IMR-90 (cell line): ENCODE data around the gene TMED4. TPM values are rescaled to one million over a fixed set of nuclear protein-coding genes. Genes with fewer than 3 reads are reported as not detected.

Experiments
- ATAC-seq: fragments of 200-7000 bp; cut with Tn5 transposase; 2 replicates; pipeline ENCODE4 v1.9.1; 2020; ENCODE audit warnings: low read depth, mild to moderate bottlenecking, moderate library complexity
- BruUV-seq: library from RNA; stranded (reverse); fragments of 400-500 nt; replicated peaks from 2 replicates; lab custom pipeline; 2021; lab: Mats Ljungman, UMichigan
- CTCF ChIA-PET: fragments of 300-600 bp; formaldehyde crosslinking; extraction: SDS; loops from one replicate; lab custom pipeline; 2021; ENCODE audit warnings: antibody characterized with exemption; lab: Yijun Ruan, JAX
- POLR2A ChIA-PET: fragments of 300-600 bp; sonication (Branson Sonifier 250); formaldehyde crosslinking; loops from one replicate; lab custom pipeline; 2022; ENCODE audit warnings: antibody characterized with exemption; ENCODE audit not compliant: unreplicated experiment; lab: Charles Lee
- DNase-seq: peaks from one replicate; pipeline ENCODE4 v3.0.0; 2013
- H2AFZ ChIP-seq: replicated peaks from 2 replicates; pipeline ENCODE3; 2013; ENCODE audit warnings: low read length, mild to moderate bottlenecking; ENCODE audit not compliant: poor library complexity
- H2AK5ac ChIP-seq: 2 replicates; pipeline ENCODE4 v1.6.1; 2013; ENCODE audit warnings: low read depth, low read length, inconsistent platforms
- H2AK9ac ChIP-seq: replicated peaks from 2 replicates; pipeline ENCODE3; 2013; ENCODE audit warnings: mild to moderate bottlenecking, low read depth, low read length, moderate library complexity; ENCODE audit not compliant: poor library complexity
- H2BK120ac ChIP-seq: 2 replicates; pipeline ENCODE4 v1.6.1; 2013; ENCODE audit warnings: low read depth, low read length, inconsistent platforms
- H2BK15ac ChIP-seq: 3 replicates; pipeline ENCODE4 v1.6.1; 2013; ENCODE audit warnings: low read depth, low read length, inconsistent platforms
- H2BK20ac ChIP-seq: 2 replicates; pipeline ENCODE4 v1.6.1; 2013; ENCODE audit warnings: low read depth, mild to moderate bottlenecking, inconsistent platforms, low read length, moderate library complexity
- H2BK5ac ChIP-seq: 2 replicates; pipeline ENCODE4 v1.6.1; 2013; ENCODE audit warnings: mild to moderate bottlenecking, low read depth, low read length, inconsistent platforms; ENCODE audit not compliant: poor library complexity, severe bottlenecking
- H3K14ac ChIP-seq: replicated peaks from 2 replicates; pipeline ENCODE4 v1.6.1; 2013; ENCODE audit warnings: low read depth, low read length, inconsistent platforms
- H3K18ac ChIP-seq: 2 replicates; pipeline ENCODE4 v1.6.1; 2013; ENCODE audit warnings: low read depth, low read length, control low read depth
- H3K23ac ChIP-seq: 2 replicates; pipeline ENCODE4 v1.6.1; 2013; ENCODE audit warnings: low read depth, low read length, inconsistent platforms
- H3K27ac ChIP-seq: 2 replicates; pipeline ENCODE4 v1.5.1; 2013; ENCODE audit warnings: mild to moderate bottlenecking, control low read depth, low read length; ENCODE audit not compliant: insufficient read depth
- H3K27me3 ChIP-seq: 2 replicates; pipeline ENCODE4 v1.6.1; 2013; ENCODE audit warnings: low read length; ENCODE audit not compliant: control insufficient read depth, insufficient read depth
- H3K36me3 ChIP-seq: 2 replicates; pipeline ENCODE4 v1.6.1; 2013; ENCODE audit warnings: low read length, mixed read lengths; ENCODE audit not compliant: control insufficient read depth, insufficient read depth
- H3K4ac ChIP-seq: 2 replicates; pipeline ENCODE4 v1.6.1; 2013; ENCODE audit warnings: low read depth, low read length, inconsistent platforms
- H3K4me1 ChIP-seq: 2 replicates; pipeline ENCODE4 v1.6.1; 2013; ENCODE audit warnings: low read length, mixed read lengths; ENCODE audit not compliant: control insufficient read depth, insufficient read depth
- H3K4me2 ChIP-seq: 2 replicates; pipeline ENCODE4 v1.6.1; 2013; ENCODE audit warnings: low read depth, mild to moderate bottlenecking, control low read depth, low read length, moderate library complexity
- H3K4me3 ChIP-seq: 2 replicates; pipeline ENCODE4 v1.5.1; 2013; ENCODE audit warnings: low read depth, mild to moderate bottlenecking, control low read depth, low read length, moderate library complexity; ENCODE audit not compliant: insufficient read depth
- H3K56ac ChIP-seq: 2 replicates; pipeline ENCODE4 v1.6.1; 2013; ENCODE audit warnings: low read length, inconsistent platforms; ENCODE audit not compliant: insufficient read depth; ENCODE audit errors: extremely low read depth
- H3K79me1 ChIP-seq, 2 experiments: 2 replicates each; pipeline ENCODE4 v1.6.1; 2013; ENCODE audit warnings: low read length in 2 of 2, inconsistent platforms in 1 of 2, low read depth in 1 of 2
- H3K9ac ChIP-seq: 2 replicates; pipeline ENCODE4 v1.6.1; 2013; ENCODE audit warnings: low read depth, low read length, control low read depth
- H3K9me1 ChIP-seq: 2 replicates; pipeline ENCODE4 v1.6.1; 2013; ENCODE audit warnings: low read length, inconsistent platforms; ENCODE audit not compliant: insufficient read depth
- H3K9me3 ChIP-seq: 2 replicates; pipeline ENCODE4 v1.6.1; 2013; ENCODE audit warnings: low read length; ENCODE audit not compliant: control insufficient read depth, insufficient read depth
- H4K20me1 ChIP-seq: 2 replicates; pipeline ENCODE4 v1.6.1; 2013; ENCODE audit warnings: low read length, inconsistent platforms; ENCODE audit not compliant: insufficient read depth
- H4K5ac ChIP-seq: 2 replicates; pipeline ENCODE4 v1.6.1; 2013; ENCODE audit warnings: mild to moderate bottlenecking, low read depth, low read length, control low read depth
- H4K8ac ChIP-seq, 2 experiments: 2 replicates each; pipeline ENCODE4 v1.6.1; 2013; ENCODE audit warnings: low read depth in 2 of 2, low read length in 2 of 2, control low read depth in 1 of 2, inconsistent platforms in 1 of 2
- H4K91ac ChIP-seq: 2 replicates; pipeline ENCODE4 v1.6.1; 2013; ENCODE audit warnings: low read depth, low read length, inconsistent platforms; ENCODE audit not compliant: insufficient read depth
- BHLHE40 ChIP-seq: fragments of 150-350 bp; IDR thresholded peaks from 2 replicates; pipeline ENCODE4 v1.6.1; 2016; ENCODE audit warnings: mild to moderate bottlenecking, low read depth, low read length
- CEBPB ChIP-seq: IDR thresholded peaks from 2 replicates; pipeline ENCODE4 v1.6.1; 2012; ENCODE audit warnings: low read depth, low read length, improper control_type of control experiment
- MAZ ChIP-seq: IDR thresholded peaks from 2 replicates; pipeline ENCODE4 v1.6.1; 2012; ENCODE audit warnings: low read depth, mild to moderate bottlenecking, low read length, improper control_type of control experiment, moderate library complexity, borderline replicate concordance
- POLR2A ChIP-seq: IDR thresholded peaks from 2 replicates; pipeline ENCODE4 v1.6.1; 2012; ENCODE audit warnings: mild to moderate bottlenecking, low read depth, low read length
- RAD21 ChIP-seq: IDR thresholded peaks from 2 replicates; pipeline ENCODE4 v1.6.1; 2012; ENCODE audit warnings: low read length, improper control_type of control experiment
- RCOR1 ChIP-seq: IDR thresholded peaks from 2 replicates; pipeline ENCODE4 v1.6.1; 2012; ENCODE audit warnings: mild to moderate bottlenecking, low read length, improper control_type of control experiment; ENCODE audit not compliant: insufficient replicate concordance
- RFX5 ChIP-seq: IDR thresholded peaks from 2 replicates; pipeline ENCODE4 v1.8.0; 2012; ENCODE audit warnings: low read depth, mild to moderate bottlenecking, low read length, moderate library complexity
- WGBS, 2 experiments: methylation state at CpG; one replicate each; pipeline versions ENCODE4 v1.1.5 to v1.1.7; 2013; ENCODE audit warnings: missing lambda C conversion rate in 2 of 2; ENCODE audit not compliant: insufficient read length in 1 of 2; ENCODE audit errors: extremely low coverage in 2 of 2; 5-methylcytosine and 5-hydroxymethylcytosine counted together
- dilution Hi-C: fragments of 300-500 bp; cut with HindIII; formaldehyde crosslinking; loops from one replicate; pipeline ENCODE4 v1.14.3; 2018; ENCODE audit warnings: low sequenced_read_pairs; ENCODE audit not compliant: unreplicated experiment
- in situ Hi-C: fragments of 300-500 bp; cut with MboI; formaldehyde crosslinking; loops from 3 replicates; pipeline ENCODE4 v1.14.3; 2019; ENCODE audit warnings: low sequenced_read_pairs, inconsistent platforms, mixed read lengths
- intact Hi-C: fragments of 100-400 bp; cut with micrococcal nuclease; formaldehyde crosslinking; loops from 2 replicates; pipeline ENCODE4 v1.10.0; 2022
- polyA plus RNA-seq, 3 experiments: library from polyadenylated mRNA; depleted of rRNA; stranded (reverse); fragments of >200 nt; gene quantifications; 2 replicates each; pipeline ENCODE4 v1.2.3, GENCODE V29; 2012; ENCODE audit warnings: low replicate concordance in 1 of 3
- total RNA-seq: library from RNA; depleted of rRNA; stranded (reverse); fragments of >200 nt; gene quantifications from 2 replicates; pipeline ENCODE4 v1.2.3, GENCODE V29; 2012

TMED4 gene
- total and polyA plus RNA-seq, 2 of the 4 experiments (the other 2 are of a cell fraction) = 58.6 to 92.7 TPM

DNA sequence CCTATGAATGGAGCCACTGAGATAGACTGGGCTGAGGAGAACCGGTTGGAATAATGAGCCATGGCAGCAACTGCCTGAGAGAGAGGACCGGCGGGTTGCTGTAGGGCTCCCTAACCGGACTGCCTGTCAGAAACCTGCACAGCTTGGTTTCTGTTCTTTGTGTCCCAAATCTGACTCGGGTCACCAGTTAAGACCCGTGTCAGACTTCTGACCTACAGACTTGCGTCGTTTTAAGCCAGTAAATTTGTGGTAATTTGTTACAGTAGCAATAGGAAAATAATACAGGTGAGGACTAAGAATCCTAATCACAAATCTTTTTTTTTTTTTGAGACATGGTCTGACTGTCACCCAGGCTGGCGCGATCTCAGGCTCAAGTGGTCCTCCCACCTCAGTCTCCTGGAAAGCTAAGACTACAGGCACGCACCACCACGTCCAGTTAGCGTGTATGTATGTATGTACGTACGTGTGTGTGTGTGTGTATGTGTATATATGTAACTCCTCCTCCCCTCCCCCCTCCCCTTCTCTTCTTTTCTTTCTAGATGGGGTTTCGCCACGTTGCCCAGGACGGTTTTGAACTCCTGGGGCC lies 7.7 kb downstream of the TMED4 start:
- Histone ChIP-seq H2AK9ac (peak overlapping the region; percentile 88), H3K9me3 (no peaks in the 10 kb centered on the region), H3K27me3 (no peaks in the 10 kb centered on the region), H3K23ac (peak overlapping the region; percentile 75), H4K91ac (peak overlapping the region; percentile 56), H2AK5ac (peak overlapping the region; percentile 74), H2AFZ (peak overlapping the region; percentile 97), H3K14ac (peak overlapping the region; percentile 74), H3K56ac (no peak overlapping the region; the same call in 1 of the 2 replicates), H3K36me3 (peaks cover 45% of the 10 kb centered on the region), H4K5ac (peak overlapping the region; percentile 84), H3K4me1 (peaks cover 5% of the 10 kb centered on the region), H3K79me1 (peaks cover 48 to 65% of the 10 kb centered on the region in 2 experiments), H2BK120ac (no peak overlapping the region), H3K9ac (peak overlapping the region; percentile 87), H3K4me3 (peak overlapping the region; percentile 93), H2BK20ac (no peak overlapping the region), H3K27ac (peak overlapping the region; percentile 79), H2BK15ac (no peak overlapping the region), H2BK5ac (peak overlapping the region; percentile 37), H4K20me1 (peaks cover 8% of the 10 kb centered on the region), H4K8ac (peak overlapping the region; percentile 84 to 96), H3K4me2 (peak overlapping the region; percentile 90), H3K18ac (no peak overlapping the region), H3K9me1 (peaks cover 13% of the 10 kb centered on the region), H3K4ac (peak overlapping the region; percentile 76)
- in situ Hi-C loops = no loop called here
- BruUV-seq = TSS peak; percentile 58
- no peak for TF ChIP-seq RFX5
- TF ChIP-seq RCOR1 = no peak
- TF ChIP-seq BHLHE40 = no peak
- no peak for TF ChIP-seq MAZ
- no peak for TF ChIP-seq POLR2A
- no peak for TF ChIP-seq RAD21
- TF ChIP-seq CEBPB = no peak
- 2% methylated on average over 6 of the region's 18 CpGs; no CpG with 5 or more reads in 1 of the 2 experiments for WGBS, 2 experiments
- DNase-seq (no peak), ATAC-seq (no peak)
- intact Hi-C loops = no loop called here
- dilution Hi-C loops = no loop called here
- ChIA-PET CTCF (no interaction called here), POLR2A (interaction anchor here (0.5 kb wide), 1 partner anchor 26 kb away, joined by 6 read pairs; no protein-coding TSS in a partner anchor)
